ENCODE data around the gene PSMC2.

The PSMC2 gene

DNA sequence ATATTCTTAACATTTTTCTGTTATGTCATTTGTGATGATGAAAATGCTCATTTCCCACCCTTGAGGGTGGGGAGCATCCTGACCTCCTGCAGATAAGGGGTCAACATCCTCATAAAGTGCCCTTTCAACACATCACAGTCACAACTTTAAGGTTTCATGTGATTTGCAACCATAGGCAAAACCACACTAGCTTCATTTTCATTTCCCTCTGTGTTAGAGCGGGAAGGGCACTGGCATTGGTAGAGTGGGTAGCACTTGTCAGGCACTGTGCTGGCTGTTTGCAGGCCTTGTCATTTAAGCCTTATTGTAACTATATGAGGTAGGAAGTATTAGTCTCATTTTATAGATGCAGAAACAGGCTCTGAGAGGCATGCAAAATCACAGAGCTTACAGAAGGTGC is 39.8 kb downstream of the PSMC2 start:
- no peak for DNase-seq (ENCODE audit: low read depth, low spot score)
- in situ Hi-C loops (cut with HindIII; ENCODE audit: low sequenced_read_pairs): no loop called here
- TF ChIP-seq CTCF (IDR thresholded peaks at IDR 0.05; ENCODE audit: low read depth, low read length): no peak
- H3K4me3 ChIP-seq (ENCODE audit: low read depth, low read length): no peak overlapping the region

DNA sequence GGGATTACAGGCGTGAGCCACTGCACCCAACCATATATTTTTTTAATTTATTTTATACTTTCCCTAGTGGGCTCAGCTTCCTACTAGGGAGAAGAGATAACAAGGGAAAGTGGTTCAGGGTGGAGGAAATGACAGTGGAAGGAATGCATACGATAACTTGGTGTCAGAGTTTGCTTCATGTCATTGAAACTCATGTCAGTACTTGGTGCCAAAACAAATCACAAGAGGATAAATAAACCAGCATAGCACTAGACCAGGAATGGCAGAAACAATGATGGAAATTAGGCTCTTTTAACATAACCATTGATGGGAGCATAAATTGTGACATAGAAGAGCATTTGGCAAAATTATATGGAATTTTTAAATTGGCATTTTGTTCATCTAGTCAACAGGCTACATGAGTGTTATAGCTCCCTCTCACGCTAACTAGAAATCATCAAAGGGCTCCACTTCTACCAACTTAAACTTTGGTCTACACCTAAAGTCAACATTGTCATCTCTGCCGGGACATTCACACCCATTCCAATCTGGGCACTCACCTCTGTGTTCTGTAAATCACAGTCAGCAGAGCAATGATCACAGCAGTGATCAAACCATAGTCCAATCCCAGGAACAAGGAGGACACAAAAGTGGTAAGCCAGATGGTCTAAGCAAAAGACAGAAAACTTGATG is 41.2 kb downstream of the PSMC2 start:
- in situ Hi-C loops (cut with HindIII; ENCODE audit: low sequenced_read_pairs): no loop called here
- no peak for DNase-seq (ENCODE audit: low read depth, low spot score)
- TF ChIP-seq CTCF (IDR thresholded peaks at IDR 0.05; ENCODE audit: low read depth, low read length): no peak
- no peak overlapping the region for H3K4me3 ChIP-seq (ENCODE audit: low read depth, low read length)

DNA sequence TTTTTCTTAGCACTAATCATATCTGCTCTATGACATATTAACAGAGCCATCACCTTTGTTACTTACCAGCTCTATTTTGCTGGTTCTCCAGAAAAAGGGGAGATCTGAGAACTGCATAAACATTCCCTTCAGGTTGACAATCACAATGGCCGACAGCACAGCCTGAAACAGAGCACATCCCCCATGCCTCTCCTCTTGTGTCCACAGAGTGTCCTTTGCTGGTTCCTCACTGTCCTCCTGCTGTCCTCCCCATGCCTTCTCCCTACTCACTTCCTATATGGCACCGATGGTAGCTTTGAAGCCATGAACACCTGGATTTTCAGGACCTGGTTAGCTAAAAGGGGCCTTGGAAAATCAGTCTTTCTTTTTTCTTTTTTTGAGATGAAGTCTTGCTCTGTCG is 41.8 kb downstream of the PSMC2 start:
- no peak for DNase-seq (ENCODE audit: low read depth, low spot score)
- in situ Hi-C loops (cut with HindIII; ENCODE audit: low sequenced_read_pairs): no loop called here
- no peak for TF ChIP-seq CTCF (IDR thresholded peaks at IDR 0.05; ENCODE audit: low read depth, low read length)
- H3K4me3 ChIP-seq (ENCODE audit: low read depth, low read length): no peak overlapping the region

- H3K4me3 ChIP-seq (ENCODE audit: low read depth, low read length): no peak overlapping the region
- TF ChIP-seq CTCF (IDR thresholded peaks at IDR 0.05; ENCODE audit: low read depth, low read length): no peak
- no peak for DNase-seq (ENCODE audit: low read depth, low spot score)
- in situ Hi-C loops (cut with HindIII; ENCODE audit: low sequenced_read_pairs): no loop called here
Observed at GRCh38 chr7:103391150-103391549, 43.7 kb downstream of the PSMC2 start.

DNA sequence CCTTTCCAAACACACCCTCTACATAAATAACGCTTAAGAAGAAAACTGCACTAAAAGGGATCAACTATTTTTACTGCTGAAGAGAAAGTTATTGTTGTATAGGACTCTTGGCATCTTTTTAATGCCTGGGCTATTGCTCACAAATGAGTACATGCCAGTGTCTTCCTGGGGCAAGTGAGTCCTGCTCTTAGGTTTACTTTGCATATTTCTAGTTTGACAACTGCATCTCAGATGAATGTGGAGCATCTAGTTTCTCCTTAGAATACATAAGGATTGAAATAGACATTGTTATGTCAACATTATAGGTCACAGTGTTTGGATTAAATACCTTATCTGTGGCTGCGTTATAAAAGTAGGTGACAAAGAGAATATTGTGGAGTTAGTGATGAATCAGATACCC is 44.5 kb downstream of the PSMC2 start:
- no peak for DNase-seq (ENCODE audit: low read depth, low spot score)
- in situ Hi-C loops (cut with HindIII; ENCODE audit: low sequenced_read_pairs): no loop called here
- no peak overlapping the region for H3K4me3 ChIP-seq (ENCODE audit: low read depth, low read length)
- no peak for TF ChIP-seq CTCF (IDR thresholded peaks at IDR 0.05; ENCODE audit: low read depth, low read length)

DNA sequence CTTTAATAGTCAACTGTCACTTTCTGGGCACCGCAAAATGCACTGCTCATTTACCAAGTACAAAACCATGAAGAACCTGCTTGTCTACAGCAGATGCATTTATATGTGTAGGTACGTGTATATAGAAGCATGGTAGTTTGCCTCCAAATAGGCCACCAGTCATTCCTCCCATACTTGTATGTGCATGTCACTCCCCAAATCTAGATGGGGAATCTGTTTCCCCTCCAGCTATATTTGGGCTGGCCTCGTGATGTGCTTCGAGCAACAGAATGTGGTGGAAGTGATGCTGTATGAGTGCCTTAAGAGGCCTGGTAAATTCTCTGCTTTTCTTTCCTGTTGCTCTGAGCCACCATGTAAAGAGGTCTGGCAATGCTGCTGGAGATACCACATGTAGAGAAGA is 47.1 kb downstream of the PSMC2 start:
- no peak for TF ChIP-seq CTCF (IDR thresholded peaks at IDR 0.05; ENCODE audit: low read depth, low read length)
- no peak for DNase-seq (ENCODE audit: low read depth, low spot score)
- no peak overlapping the region for H3K4me3 ChIP-seq (ENCODE audit: low read depth, low read length)
- in situ Hi-C loops (cut with HindIII; ENCODE audit: low sequenced_read_pairs): no loop called here

- no peak for TF ChIP-seq CTCF (IDR thresholded peaks at IDR 0.05; ENCODE audit: low read depth, low read length)
- no peak for DNase-seq (ENCODE audit: low read depth, low spot score)
- no peak overlapping the region for H3K4me3 ChIP-seq (ENCODE audit: low read depth, low read length)
- in situ Hi-C loops (cut with HindIII; ENCODE audit: low sequenced_read_pairs): no loop called here
Observed at GRCh38 chr7:103395071-103395470, 47.6 kb downstream of the PSMC2 start.

Data from astrocyte of the spinal cord (primary cell).